HEK293 (cell line): ENCODE data around the gene HOXB8.

Experiments
- BCL11A ChIP-seq: fragments of 450-650 bp; formaldehyde crosslinking; IDR thresholded peaks from 2 replicates; pipeline ENCODE4 v1.5.1; 2016; ENCODE audit warnings: low read depth, missing biosample characterization, missing genetic modification characterization
- FEZF1 ChIP-seq: fragments of 450-650 bp; formaldehyde crosslinking; IDR thresholded peaks from 2 replicates; pipeline ENCODE4 v1.5.1; 2016; ENCODE audit warnings: missing biosample characterization, missing genetic modification characterization
- GLI2 ChIP-seq: fragments of 450-650 bp; formaldehyde crosslinking; IDR thresholded peaks from 2 replicates; pipeline ENCODE4; 2017; ENCODE audit warnings: missing biosample characterization, missing genetic modification characterization, low read depth, borderline replicate concordance
- KLF8 ChIP-seq: fragments of 450-650 bp; formaldehyde crosslinking; IDR thresholded peaks from 2 replicates; pipeline ENCODE4 v1.5.1; 2016; ENCODE audit warnings: missing biosample characterization, missing genetic modification characterization
- MYNN ChIP-seq: fragments of 450-650 bp; formaldehyde crosslinking; IDR thresholded peaks from 2 replicates; pipeline ENCODE4 v1.5.1; 2016; ENCODE audit warnings: missing biosample characterization, missing genetic modification characterization, borderline replicate concordance
- OSR2 ChIP-seq: fragments of 450-650 bp; formaldehyde crosslinking; IDR thresholded peaks from 2 replicates; pipeline ENCODE4 v1.5.1; 2016; ENCODE audit warnings: missing biosample characterization, missing genetic modification characterization
- RBAK ChIP-seq: fragments of 450-650 bp; formaldehyde crosslinking; IDR thresholded peaks from 2 replicates; pipeline ENCODE4 v1.5.1; 2016; ENCODE audit warnings: missing biosample characterization, missing genetic modification characterization
- REPIN1 ChIP-seq: fragments of 450-650 bp; formaldehyde crosslinking; IDR thresholded peaks from 2 replicates; pipeline ENCODE4 v1.5.1; 2017; ENCODE audit warnings: missing biosample characterization, missing genetic modification characterization, low read depth
- SCRT1 ChIP-seq: fragments of 450-650 bp; formaldehyde crosslinking; IDR thresholded peaks from 2 replicates; pipeline ENCODE4 v1.5.1; 2016; ENCODE audit warnings: missing biosample characterization, missing genetic modification characterization, borderline replicate concordance
- SCRT2 ChIP-seq: fragments of 450-650 bp; formaldehyde crosslinking; IDR thresholded peaks from 2 replicates; pipeline ENCODE4 v1.5.1; 2016; ENCODE audit warnings: missing biosample characterization, missing genetic modification characterization
- TCF7L2 ChIP-seq: IDR thresholded peaks from 2 replicates; pipeline ENCODE4 v1.6.1; 2011; ENCODE audit warnings: low read depth, mild to moderate bottlenecking, inconsistent platforms, low read length, moderate library complexity, borderline replicate concordance
- ZBTB21 ChIP-seq: fragments of 450-650 bp; formaldehyde crosslinking; IDR thresholded peaks from 2 replicates; pipeline ENCODE4 v1.5.1; 2017; ENCODE audit warnings: missing biosample characterization, missing genetic modification characterization
- ZBTB7A ChIP-seq: fragments of 450-650 bp; formaldehyde crosslinking; IDR thresholded peaks from 2 replicates; pipeline ENCODE4 v1.5.1; 2016; ENCODE audit warnings: low read depth, missing biosample characterization, missing genetic modification characterization
- ZNF10 ChIP-seq: fragments of 450-650 bp; formaldehyde crosslinking; IDR thresholded peaks from 2 replicates; pipeline ENCODE4 v1.5.1; 2017; ENCODE audit warnings: missing biosample characterization, missing genetic modification characterization
- ZNF274 ChIP-seq, 2 experiments: fragments of 200-500 bp in 1 of 2; fragments of 450-650 bp in 1 of 2; sonication (Bioruptor generic) in 1 of 2; formaldehyde crosslinking in 1 of 2; IDR thresholded peaks; 2 replicates each; pipeline versions ENCODE4 v1.5.1 to v1.6.1; 2014 to 2016; ENCODE audit warnings: borderline replicate concordance in 1 of 2, inconsistent platforms in 1 of 2, low read length in 1 of 2, missing biosample characterization in 1 of 2, missing genetic modification characterization in 1 of 2
- ZNF324 ChIP-seq: fragments of 450-650 bp; formaldehyde crosslinking; IDR thresholded peaks from 2 replicates; pipeline ENCODE4 v1.5.1; 2016; ENCODE audit warnings: missing biosample characterization, missing genetic modification characterization
- ZNF350 ChIP-seq: fragments of 450-650 bp; formaldehyde crosslinking; IDR thresholded peaks from 2 replicates; pipeline ENCODE4 v1.5.0; 2017; ENCODE audit warnings: missing biosample characterization, mild to moderate bottlenecking, missing genetic modification characterization
- ZNF354C ChIP-seq: fragments of 450-650 bp; formaldehyde crosslinking; IDR thresholded peaks from 2 replicates; pipeline ENCODE4 v1.5.1; 2016; ENCODE audit warnings: missing biosample characterization, missing genetic modification characterization, low read depth, borderline replicate concordance
- ZNF433 ChIP-seq: fragments of 450-650 bp; formaldehyde crosslinking; IDR thresholded peaks from 2 replicates; pipeline ENCODE4 v1.5.1; 2016; ENCODE audit warnings: missing biosample characterization, missing genetic modification characterization, low read depth
- ZNF544 ChIP-seq: fragments of 450-650 bp; formaldehyde crosslinking; IDR thresholded peaks from 2 replicates; pipeline ENCODE4 v1.5.0; 2017; ENCODE audit warnings: missing biosample characterization, missing genetic modification characterization
- ZNF621 ChIP-seq: fragments of 450-650 bp; formaldehyde crosslinking; IDR thresholded peaks from 2 replicates; pipeline ENCODE4 v1.5.1; 2017; ENCODE audit warnings: missing biosample characterization, missing genetic modification characterization
- ZNF629 ChIP-seq: fragments of 450-650 bp; formaldehyde crosslinking; IDR thresholded peaks from 2 replicates; pipeline ENCODE4 v1.5.1; 2017; ENCODE audit warnings: missing biosample characterization, missing genetic modification characterization
- ZNF791 ChIP-seq: fragments of 450-650 bp; formaldehyde crosslinking; IDR thresholded peaks from 2 replicates; pipeline ENCODE4 v1.5.1; 2016; ENCODE audit warnings: missing biosample characterization, missing genetic modification characterization
- ZNF792 ChIP-seq: fragments of 450-650 bp; formaldehyde crosslinking; IDR thresholded peaks from 2 replicates; pipeline ENCODE4 v1.5.1; 2016; ENCODE audit warnings: missing biosample characterization, missing genetic modification characterization
- TF ChIP-seq, protein P1 (sequence below): fragments of 450-650 bp; formaldehyde crosslinking; IDR thresholded peaks from 2 replicates; pipeline ENCODE4 v1.5.1; 2016; ENCODE audit warnings: missing biosample characterization, missing genetic modification characterization
- TF ChIP-seq, protein P2 (sequence below): fragments of 450-650 bp; formaldehyde crosslinking; IDR thresholded peaks from 2 replicates; pipeline ENCODE4 v1.5.1; 2016; ENCODE audit warnings: missing biosample characterization, missing genetic modification characterization
- TF ChIP-seq, protein P3 (sequence below): fragments of 450-650 bp; formaldehyde crosslinking; IDR thresholded peaks from 2 replicates; pipeline ENCODE4 v1.5.1; 2016; ENCODE audit warnings: missing biosample characterization, missing genetic modification characterization
- TF ChIP-seq, protein P4 (sequence below): fragments of 450-650 bp; formaldehyde crosslinking; IDR thresholded peaks from 2 replicates; pipeline ENCODE4 v1.5.1; 2016; ENCODE audit warnings: missing biosample characterization, missing genetic modification characterization, low read depth
- TF ChIP-seq, protein P5 (sequence below): fragments of 450-650 bp; formaldehyde crosslinking; IDR thresholded peaks from 2 replicates; pipeline ENCODE4 v1.5.1; 2017; ENCODE audit warnings: missing biosample characterization, missing genetic modification characterization
- TF ChIP-seq, protein P6 (sequence below): fragments of 450-650 bp; formaldehyde crosslinking; IDR thresholded peaks from 2 replicates; pipeline ENCODE4 v1.5.1; 2016; ENCODE audit warnings: missing biosample characterization, missing genetic modification characterization, low read depth
- TF ChIP-seq, protein P7 (sequence below): fragments of 450-650 bp; formaldehyde crosslinking; IDR thresholded peaks from 2 replicates; pipeline ENCODE4 v1.5.1; 2016; ENCODE audit warnings: missing biosample characterization, missing genetic modification characterization

Gene HOXB8

DNA sequence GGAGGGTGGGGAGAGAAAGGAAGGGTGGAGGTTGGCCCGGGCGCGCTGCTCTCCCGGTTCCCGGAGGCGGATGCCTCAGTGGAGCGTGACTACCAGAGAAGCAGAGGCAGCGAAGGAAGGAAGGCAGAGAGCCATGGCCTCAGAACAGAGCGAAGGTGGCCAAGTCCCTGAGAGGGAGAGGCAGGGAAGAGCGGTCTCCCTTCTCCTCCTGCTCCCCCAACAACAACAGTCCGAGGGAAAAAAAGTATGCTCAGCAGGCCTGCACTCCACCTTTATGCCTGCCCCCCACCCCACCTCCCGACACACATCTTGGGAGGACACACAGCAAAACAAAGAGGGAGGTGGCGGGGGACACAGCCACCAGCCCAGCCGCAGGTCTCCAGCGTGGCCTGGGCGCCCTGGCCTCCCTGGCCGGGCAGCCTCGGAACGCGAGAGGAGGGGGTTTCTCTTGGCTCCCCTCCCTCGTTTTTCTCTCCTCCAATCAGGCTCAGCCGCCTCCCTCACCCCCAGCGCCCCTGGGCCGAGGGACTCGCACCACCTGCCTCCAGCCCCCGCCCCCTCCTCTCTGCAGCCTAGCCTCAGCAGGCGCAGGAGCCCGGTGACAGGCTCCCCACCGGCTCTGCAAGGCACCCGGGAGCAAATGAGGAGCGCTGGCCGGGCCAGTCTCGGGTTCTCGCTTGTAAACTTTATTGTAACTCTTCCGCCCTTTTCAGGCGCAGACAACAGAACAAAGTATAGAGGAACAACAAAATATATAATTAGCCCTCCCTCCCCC lies 3.2 kb downstream of the HOXB8 start (continued):
- TF ChIP-seq BCL11A (tag by site-specific recombination) (peak; percentile 88), ZNF792 (tag by site-specific recombination) (no peak), ZNF629 (tag by site-specific recombination) (peak; percentile 72), GLI2 (tag by site-specific recombination) (no peak), ZNF350 (tag by site-specific recombination) (no peak), KLF8 (peak; percentile 89), ZNF433 (tag by site-specific recombination) (no peak), SCRT1 (tag by site-specific recombination) (no peak), ZBTB7A (peak; percentile 82), ZNF274 (IDR thresholded peaks at IDR 0.05; ENCODE audit: low read length) (no peak), ZNF274 (tag by site-specific recombination; IDR thresholded peaks at IDR 0.05; ENCODE audit: borderline replicate concordance) (no peak), ZBTB21 (tag by site-specific recombination) (0 out of 2 replicates have a peak, but pooled peaks have one; percentile 46), ZNF621 (tag by site-specific recombination) (no peak), SCRT2 (tag by site-specific recombination) (no peak), OSR2 (tag by site-specific recombination) (peak; percentile 75), ZNF324 (tag by site-specific recombination) (no peak; the same call in 1 of the 2 replicates), ZNF544 (tag by site-specific recombination) (no peak), ZNF10 (tag by site-specific recombination) (peak; percentile 99), ZNF354C (tag by site-specific recombination) (no peak), REPIN1 (no peak), ZNF791 (tag by site-specific recombination) (no peak), RBAK (tag by site-specific recombination) (no peak), TCF7L2 (no peak), FEZF1 (tag by site-specific recombination) (peak; percentile 74), MYNN (tag by site-specific recombination) (no peak)
- TF ChIP-seq, protein P1, sequence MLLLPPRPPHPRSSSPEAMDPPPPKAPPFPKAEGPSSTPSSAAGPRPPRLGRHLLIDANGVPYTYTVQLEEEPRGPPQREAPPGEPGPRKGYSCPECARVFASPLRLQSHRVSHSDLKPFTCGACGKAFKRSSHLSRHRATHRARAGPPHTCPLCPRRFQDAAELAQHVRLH (tag by site-specific recombination): no peak
- TF ChIP-seq, protein P2, sequence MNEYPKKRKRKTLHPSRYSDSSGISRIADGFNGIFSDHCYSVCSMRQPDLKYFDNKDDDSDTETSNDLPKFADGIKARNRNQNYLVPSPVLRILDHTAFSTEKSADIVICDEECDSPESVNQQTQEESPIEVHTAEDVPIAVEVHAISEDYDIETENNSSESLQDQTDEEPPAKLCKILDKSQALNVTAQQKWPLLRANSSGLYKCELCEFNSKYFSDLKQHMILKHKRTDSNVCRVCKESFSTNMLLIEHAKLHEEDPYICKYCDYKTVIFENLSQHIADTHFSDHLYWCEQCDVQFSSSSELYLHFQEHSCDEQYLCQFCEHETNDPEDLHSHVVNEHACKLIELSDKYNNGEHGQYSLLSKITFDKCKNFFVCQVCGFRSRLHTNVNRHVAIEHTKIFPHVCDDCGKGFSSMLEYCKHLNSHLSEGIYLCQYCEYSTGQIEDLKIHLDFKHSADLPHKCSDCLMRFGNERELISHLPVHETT (tag by site-specific recombination): 0 out of 2 replicates have a peak, but pooled peaks have one; percentile 25
- TF ChIP-seq, protein P3, sequence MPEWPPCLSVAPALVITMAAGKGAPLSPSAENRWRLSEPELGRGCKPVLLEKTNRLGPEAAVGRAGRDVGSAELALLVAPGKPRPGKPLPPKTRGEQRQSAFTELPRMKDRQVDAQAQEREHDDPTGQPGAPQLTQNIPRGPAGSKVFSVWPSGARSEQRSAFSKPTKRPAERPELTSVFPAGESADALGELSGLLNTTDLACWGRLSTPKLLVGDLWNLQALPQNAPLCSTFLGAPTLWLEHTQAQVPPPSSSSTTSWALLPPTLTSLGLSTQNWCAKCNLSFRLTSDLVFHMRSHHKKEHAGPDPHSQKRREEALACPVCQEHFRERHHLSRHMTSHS (tag by site-specific recombination): no peak
- TF ChIP-seq, protein P4, sequence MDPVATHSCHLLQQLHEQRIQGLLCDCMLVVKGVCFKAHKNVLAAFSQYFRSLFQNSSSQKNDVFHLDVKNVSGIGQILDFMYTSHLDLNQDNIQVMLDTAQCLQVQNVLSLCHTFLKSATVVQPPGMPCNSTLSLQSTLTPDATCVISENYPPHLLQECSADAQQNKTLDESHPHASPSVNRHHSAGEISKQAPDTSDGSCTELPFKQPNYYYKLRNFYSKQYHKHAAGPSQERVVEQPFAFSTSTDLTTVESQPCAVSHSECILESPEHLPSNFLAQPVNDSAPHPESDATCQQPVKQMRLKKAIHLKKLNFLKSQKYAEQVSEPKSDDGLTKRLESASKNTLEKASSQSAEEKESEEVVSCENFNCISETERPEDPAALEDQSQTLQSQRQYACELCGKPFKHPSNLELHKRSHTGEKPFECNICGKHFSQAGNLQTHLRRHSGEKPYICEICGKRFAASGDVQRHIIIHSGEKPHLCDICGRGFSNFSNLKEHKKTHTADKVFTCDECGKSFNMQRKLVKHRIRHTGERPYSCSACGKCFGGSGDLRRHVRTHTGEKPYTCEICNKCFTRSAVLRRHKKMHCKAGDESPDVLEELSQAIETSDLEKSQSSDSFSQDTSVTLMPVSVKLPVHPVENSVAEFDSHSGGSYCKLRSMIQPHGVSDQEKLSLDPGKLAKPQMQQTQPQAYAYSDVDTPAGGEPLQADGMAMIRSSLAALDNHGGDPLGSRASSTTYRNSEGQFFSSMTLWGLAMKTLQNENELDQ: no peak
- TF ChIP-seq, protein P5, sequence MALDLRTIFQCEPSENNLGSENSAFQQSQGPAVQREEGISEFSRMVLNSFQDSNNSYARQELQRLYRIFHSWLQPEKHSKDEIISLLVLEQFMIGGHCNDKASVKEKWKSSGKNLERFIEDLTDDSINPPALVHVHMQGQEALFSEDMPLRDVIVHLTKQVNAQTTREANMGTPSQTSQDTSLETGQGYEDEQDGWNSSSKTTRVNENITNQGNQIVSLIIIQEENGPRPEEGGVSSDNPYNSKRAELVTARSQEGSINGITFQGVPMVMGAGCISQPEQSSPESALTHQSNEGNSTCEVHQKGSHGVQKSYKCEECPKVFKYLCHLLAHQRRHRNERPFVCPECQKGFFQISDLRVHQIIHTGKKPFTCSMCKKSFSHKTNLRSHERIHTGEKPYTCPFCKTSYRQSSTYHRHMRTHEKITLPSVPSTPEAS (tag by site-specific recombination): peak; percentile 25; the same call in 1 of the 2 replicates
- TF ChIP-seq, protein P6, sequence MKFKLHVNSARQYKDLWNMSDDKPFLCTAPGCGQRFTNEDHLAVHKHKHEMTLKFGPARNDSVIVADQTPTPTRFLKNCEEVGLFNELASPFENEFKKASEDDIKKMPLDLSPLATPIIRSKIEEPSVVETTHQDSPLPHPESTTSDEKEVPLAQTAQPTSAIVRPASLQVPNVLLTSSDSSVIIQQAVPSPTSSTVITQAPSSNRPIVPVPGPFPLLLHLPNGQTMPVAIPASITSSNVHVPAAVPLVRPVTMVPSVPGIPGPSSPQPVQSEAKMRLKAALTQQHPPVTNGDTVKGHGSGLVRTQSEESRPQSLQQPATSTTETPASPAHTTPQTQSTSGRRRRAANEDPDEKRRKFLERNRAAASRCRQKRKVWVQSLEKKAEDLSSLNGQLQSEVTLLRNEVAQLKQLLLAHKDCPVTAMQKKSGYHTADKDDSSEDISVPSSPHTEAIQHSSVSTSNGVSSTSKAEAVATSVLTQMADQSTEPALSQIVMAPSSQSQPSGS (tag by site-specific recombination): no peak
- TF ChIP-seq, protein P7, sequence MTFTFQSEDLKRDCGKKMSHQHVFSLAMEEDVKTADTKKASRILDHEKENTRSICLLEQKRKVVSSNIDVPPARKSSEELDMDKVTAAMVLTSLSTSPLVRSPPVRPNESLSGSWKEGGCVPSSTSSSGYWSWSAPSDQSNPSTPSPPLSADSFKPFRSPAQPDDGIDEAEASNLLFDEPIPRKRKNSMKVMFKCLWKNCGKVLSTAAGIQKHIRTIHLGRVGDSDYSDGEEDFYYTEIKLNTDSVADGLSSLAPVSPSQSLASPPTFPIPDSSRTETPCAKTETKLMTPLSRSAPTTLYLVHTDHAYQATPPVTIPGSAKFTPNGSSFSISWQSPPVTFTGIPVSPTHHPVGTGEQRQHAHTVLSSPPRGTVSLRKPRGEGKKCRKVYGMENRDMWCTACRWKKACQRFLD (tag by site-specific recombination): no peak
